HG03439 (cell line): ENCODE data around the gene L2HGDH.

Experiments used
- ATAC-seq: cut with Tn5 transposase; IDR thresholded peaks from one replicate; pipeline ENCODE4 v1.9.1; 2021; ENCODE audit warnings: mild to moderate bottlenecking, moderate library complexity; ENCODE audit not compliant: unreplicated experiment

L2HGDH gene

GRCh38 chr14:50231475-50232275 lies 80.4 kb downstream of the L2HGDH start, which contains the start of gene SOS2:
Gene SOS2 (minus strand): TSS chr14:50231578. CDS start chr14:50231283, 295 bp downstream.
- peak; percentile 92 for ATAC-seq

GRCh38 chr14:50230701-50231474 lies 81.1 kb downstream of the L2HGDH start:
- peak; percentile 42 for ATAC-seq

GRCh38 chr14:50230401-50230700 lies 81.7 kb downstream of the L2HGDH start:
- no peak for ATAC-seq

- ATAC-seq, result no peak
These were observed 82.3 kb downstream of the L2HGDH start for GRCh38 chr14:50229681-50230080.

GRCh38 chr14:50228313-50228712 lies 83.7 kb downstream of the L2HGDH start:
- no peak for ATAC-seq

- no peak for ATAC-seq
These were observed 86.1 kb downstream of the L2HGDH start for GRCh38 chr14:50225974-50226297.

GRCh38 chr14:50225067-50225973 lies 86.7 kb downstream of the L2HGDH start:
- ATAC-seq, result no peak

GRCh38 chr14:50222055-50222613 lies 89.9 kb downstream of the L2HGDH start:
- no peak for ATAC-seq

GRCh38 chr14:50218501-50218900 lies 93.5 kb downstream of the L2HGDH start:
- ATAC-seq, result no peak

- ATAC-seq, result no peak
These were observed 96.6 kb downstream of the L2HGDH start for GRCh38 chr14:50215416-50215815.

- ATAC-seq, result no peak
These were observed 98.2 kb downstream of the L2HGDH start for GRCh38 chr14:50213795-50214194.

GRCh38 chr14:50212726-50213125 lies 99.3 kb downstream of the L2HGDH start:
- ATAC-seq, result no peak

- no peak for ATAC-seq
These were observed 102.0 kb downstream of the L2HGDH start for GRCh38 chr14:50210074-50210473.

GRCh38 chr14:50198499-50198898 lies 113.5 kb downstream of the L2HGDH start:
- no peak for ATAC-seq

GRCh38 chr14:50191499-50191898 lies 120.5 kb downstream of the L2HGDH start:
- ATAC-seq, result no peak
